WTC11 (cell line): Measurements from ENCODE around the gene DENND2C. TPM values are rescaled to one million over a fixed set of nuclear protein-coding genes. Genes with fewer than 3 reads are reported as not detected.

ENCODE experiments used
- ATAC-seq: fragments of 200-7000 bp; cut with Tn5 transposase; 2 replicates; pipeline ENCODE4 v1.10.0; 2021; ENCODE audit warnings: mild to moderate bottlenecking, moderate library complexity
- CTCF ChIA-PET: fragments of 300-600 bp; sonication (Branson Sonifier 250); formaldehyde crosslinking; loops from one replicate; lab custom pipeline; 2021; ENCODE audit warnings: antibody characterized with exemption; lab: Charles Lee
- POLR2A ChIA-PET: fragments of 350-600 bp; sonication (Branson Sonifier 250); formaldehyde crosslinking; loops from one replicate; lab custom pipeline; 2021; ENCODE audit warnings: antibody characterized with exemption; lab: Charles Lee
- DNase-seq: peaks from one replicate; pipeline ENCODE4 v3.0.0; 2021; ENCODE audit warnings: low spot score
- H3K27ac Mint-ChIP-seq: 2 replicates; pipeline ENCODE4 v1.8.0; 2021; ENCODE audit warnings: mixed read lengths
- H3K27me3 Mint-ChIP-seq: 2 replicates; pipeline ENCODE4 v1.8.0; 2021; ENCODE audit warnings: low read depth, mild to moderate bottlenecking, moderate library complexity, mixed read lengths
- H3K36me3 Mint-ChIP-seq: 2 replicates; pipeline ENCODE4 v1.8.0; 2021; ENCODE audit warnings: mixed read lengths
- H3K4me1 Mint-ChIP-seq: 2 replicates; pipeline ENCODE4 v1.8.0; 2022; ENCODE audit warnings: mixed read lengths
- H3K4me3 Mint-ChIP-seq: 2 replicates; pipeline ENCODE4 v1.8.0; 2021; ENCODE audit warnings: mild to moderate bottlenecking, moderate library complexity, mixed read lengths
- H3K9me3 Mint-ChIP-seq: 2 replicates; pipeline ENCODE4 v1.8.0; 2021; ENCODE audit warnings: mixed read lengths
- ATF1 ChIP-seq: sonication (generic); formaldehyde crosslinking; IDR thresholded peaks from 2 replicates; pipeline ENCODE4 v1.8.1; 2023; ENCODE audit warnings: mild to moderate bottlenecking, moderate library complexity, missing genetic modification reagents
- JAZF1 ChIP-seq: fragments of 250-450 bp; sonication (Bioruptor Pico); IDR thresholded peaks from 2 replicates; pipeline ENCODE4 v1.9.0; 2021; ENCODE audit warnings: moderate library complexity, mild to moderate bottlenecking, inconsistent platforms
- KAT7 ChIP-seq: sonication (generic); formaldehyde crosslinking; IDR thresholded peaks from 2 replicates; pipeline ENCODE4 v1.8.1; 2023; ENCODE audit warnings: missing genetic modification reagents, mild to moderate bottlenecking, borderline replicate concordance
- MYBL2 ChIP-seq: sonication (generic); formaldehyde crosslinking; IDR thresholded peaks from 2 replicates; pipeline ENCODE4 v1.8.1; 2023; ENCODE audit warnings: mild to moderate bottlenecking, moderate library complexity, missing genetic modification reagents
- OVOL2 ChIP-seq: fragments of 250-450 bp; sonication (Bioruptor Pico); IDR thresholded peaks from 2 replicates; pipeline ENCODE4 v1.9.0; 2021; ENCODE audit warnings: mild to moderate bottlenecking, borderline replicate concordance
- SMAD3 ChIP-seq: sonication (generic); formaldehyde crosslinking; IDR thresholded peaks from 2 replicates; pipeline ENCODE4 v1.8.0; 2022; ENCODE audit warnings: missing genetic modification reagents, mild to moderate bottlenecking, borderline replicate concordance
- ZNF263 ChIP-seq: sonication (generic); formaldehyde crosslinking; IDR thresholded peaks from 2 replicates; pipeline ENCODE4 v1.8.1; 2022; ENCODE audit warnings: low read depth, mild to moderate bottlenecking, moderate library complexity, missing genetic modification reagents
- ZNF416 ChIP-seq: fragments of 250-450 bp; sonication (Bioruptor Pico); IDR thresholded peaks from 2 replicates; pipeline ENCODE4 v1.9.0; 2021; ENCODE audit warnings: mild to moderate bottlenecking, inconsistent platforms
- total RNA-seq: library from RNA; stranded (reverse); gene quantifications from 3 replicates; pipeline ENCODE4 v1.2.3, GENCODE V29; 2021
- TF ChIP-seq, protein P1 (sequence below): sonication (generic); formaldehyde crosslinking; IDR thresholded peaks from 2 replicates; pipeline ENCODE4 v1.8.1; 2022; ENCODE audit warnings: low read depth, missing genetic modification reagents, borderline replicate concordance
- TF ChIP-seq, protein P2 (sequence below): sonication (generic); formaldehyde crosslinking; IDR thresholded peaks from 2 replicates; pipeline ENCODE4 v1.8.1; 2022; ENCODE audit warnings: low read depth, mild to moderate bottlenecking, moderate library complexity, missing genetic modification reagents, borderline replicate concordance
- TF ChIP-seq, protein P3 (sequence below): sonication (generic); formaldehyde crosslinking; conservative IDR thresholded peaks from 2 replicates; pipeline ENCODE4 v1.8.1; 2022; ENCODE audit warnings: mild to moderate bottlenecking, missing genetic modification reagents
- TF ChIP-seq, protein P4 (sequence below): sonication (generic); formaldehyde crosslinking; conservative IDR thresholded peaks from 2 replicates; pipeline ENCODE4 v1.8.1; 2023; ENCODE audit warnings: mild to moderate bottlenecking, low read depth, missing genetic modification reagents, moderate library complexity
- TF ChIP-seq, protein P5 (sequence below): sonication (generic); formaldehyde crosslinking; IDR thresholded peaks from 2 replicates; pipeline ENCODE4 v1.8.0; 2022; ENCODE audit warnings: missing genetic modification reagents
- TF ChIP-seq, protein P6 (sequence below): sonication (generic); formaldehyde crosslinking; IDR thresholded peaks from 2 replicates; pipeline ENCODE4 v1.8.1; 2023; ENCODE audit warnings: mild to moderate bottlenecking, missing genetic modification reagents, moderate library complexity
- TF ChIP-seq, protein P7 (sequence below): fragments of 250-450 bp; sonication (Bioruptor Pico); IDR thresholded peaks from 2 replicates; pipeline ENCODE4 v1.9.0; 2021; ENCODE audit warnings: mild to moderate bottlenecking, borderline replicate concordance
- TF ChIP-seq, protein P8 (sequence below): sonication (generic); formaldehyde crosslinking; IDR thresholded peaks from 2 replicates; pipeline ENCODE4 v1.8.0; 2022; ENCODE audit warnings: mild to moderate bottlenecking, missing genetic modification reagents

DENND2C gene
- total RNA-seq, 1 experiment from 2014 or later: 2.9 TPM

DNA sequence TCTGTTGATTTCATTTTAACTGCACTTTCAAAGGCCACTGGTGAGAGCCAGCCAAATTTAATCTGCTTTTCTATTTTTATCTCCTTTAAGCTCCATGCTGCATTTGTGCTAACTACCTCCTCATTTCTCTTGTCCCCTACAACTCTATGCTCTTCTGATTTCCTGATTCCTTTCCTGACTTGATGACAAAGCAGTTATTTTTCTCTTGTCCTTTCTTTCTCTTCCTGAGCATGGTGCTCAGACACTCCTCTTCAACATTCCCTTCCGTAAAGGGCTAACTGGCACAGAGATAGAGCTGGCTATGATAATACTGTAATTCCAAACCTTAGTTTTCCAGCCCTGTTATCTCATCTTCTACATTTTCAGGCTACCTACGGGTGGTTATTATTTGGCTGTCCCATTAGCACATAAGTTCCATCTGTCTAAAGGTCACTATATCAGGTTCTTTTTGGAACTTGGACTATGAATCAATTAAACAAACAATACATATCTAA, 81.6 kb downstream of the DENND2C start (continued):
- TF ChIP-seq, protein P1, sequence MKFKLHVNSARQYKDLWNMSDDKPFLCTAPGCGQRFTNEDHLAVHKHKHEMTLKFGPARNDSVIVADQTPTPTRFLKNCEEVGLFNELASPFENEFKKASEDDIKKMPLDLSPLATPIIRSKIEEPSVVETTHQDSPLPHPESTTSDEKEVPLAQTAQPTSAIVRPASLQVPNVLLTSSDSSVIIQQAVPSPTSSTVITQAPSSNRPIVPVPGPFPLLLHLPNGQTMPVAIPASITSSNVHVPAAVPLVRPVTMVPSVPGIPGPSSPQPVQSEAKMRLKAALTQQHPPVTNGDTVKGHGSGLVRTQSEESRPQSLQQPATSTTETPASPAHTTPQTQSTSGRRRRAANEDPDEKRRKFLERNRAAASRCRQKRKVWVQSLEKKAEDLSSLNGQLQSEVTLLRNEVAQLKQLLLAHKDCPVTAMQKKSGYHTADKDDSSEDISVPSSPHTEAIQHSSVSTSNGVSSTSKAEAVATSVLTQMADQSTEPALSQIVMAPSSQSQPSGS (CRISPR knock-in tag): no peak
- TF ChIP-seq, protein P2, sequence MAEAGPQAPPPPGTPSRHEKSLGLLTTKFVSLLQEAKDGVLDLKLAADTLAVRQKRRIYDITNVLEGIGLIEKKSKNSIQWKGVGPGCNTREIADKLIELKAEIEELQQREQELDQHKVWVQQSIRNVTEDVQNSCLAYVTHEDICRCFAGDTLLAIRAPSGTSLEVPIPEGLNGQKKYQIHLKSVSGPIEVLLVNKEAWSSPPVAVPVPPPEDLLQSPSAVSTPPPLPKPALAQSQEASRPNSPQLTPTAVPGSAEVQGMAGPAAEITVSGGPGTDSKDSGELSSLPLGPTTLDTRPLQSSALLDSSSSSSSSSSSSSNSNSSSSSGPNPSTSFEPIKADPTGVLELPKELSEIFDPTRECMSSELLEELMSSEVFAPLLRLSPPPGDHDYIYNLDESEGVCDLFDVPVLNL (CRISPR knock-in tag): no peak
- no peak for TF ChIP-seq JAZF1 (CRISPR knock-in tag)
- TF ChIP-seq ATF1 (CRISPR knock-in tag): no peak
- TF ChIP-seq, protein P3, sequence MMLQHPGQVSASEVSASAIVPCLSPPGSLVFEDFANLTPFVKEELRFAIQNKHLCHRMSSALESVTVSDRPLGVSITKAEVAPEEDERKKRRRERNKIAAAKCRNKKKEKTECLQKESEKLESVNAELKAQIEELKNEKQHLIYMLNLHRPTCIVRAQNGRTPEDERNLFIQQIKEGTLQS: no peak
- TF ChIP-seq, protein P4, sequence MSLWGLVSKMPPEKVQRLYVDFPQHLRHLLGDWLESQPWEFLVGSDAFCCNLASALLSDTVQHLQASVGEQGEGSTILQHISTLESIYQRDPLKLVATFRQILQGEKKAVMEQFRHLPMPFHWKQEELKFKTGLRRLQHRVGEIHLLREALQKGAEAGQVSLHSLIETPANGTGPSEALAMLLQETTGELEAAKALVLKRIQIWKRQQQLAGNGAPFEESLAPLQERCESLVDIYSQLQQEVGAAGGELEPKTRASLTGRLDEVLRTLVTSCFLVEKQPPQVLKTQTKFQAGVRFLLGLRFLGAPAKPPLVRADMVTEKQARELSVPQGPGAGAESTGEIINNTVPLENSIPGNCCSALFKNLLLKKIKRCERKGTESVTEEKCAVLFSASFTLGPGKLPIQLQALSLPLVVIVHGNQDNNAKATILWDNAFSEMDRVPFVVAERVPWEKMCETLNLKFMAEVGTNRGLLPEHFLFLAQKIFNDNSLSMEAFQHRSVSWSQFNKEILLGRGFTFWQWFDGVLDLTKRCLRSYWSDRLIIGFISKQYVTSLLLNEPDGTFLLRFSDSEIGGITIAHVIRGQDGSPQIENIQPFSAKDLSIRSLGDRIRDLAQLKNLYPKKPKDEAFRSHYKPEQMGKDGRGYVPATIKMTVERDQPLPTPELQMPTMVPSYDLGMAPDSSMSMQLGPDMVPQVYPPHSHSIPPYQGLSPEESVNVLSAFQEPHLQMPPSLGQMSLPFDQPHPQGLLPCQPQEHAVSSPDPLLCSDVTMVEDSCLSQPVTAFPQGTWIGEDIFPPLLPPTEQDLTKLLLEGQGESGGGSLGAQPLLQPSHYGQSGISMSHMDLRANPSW (CRISPR knock-in tag): no peak
- no peak for TF ChIP-seq SMAD3 (CRISPR knock-in tag)
- TF ChIP-seq ZNF416: no peak
- TF ChIP-seq, protein P5, sequence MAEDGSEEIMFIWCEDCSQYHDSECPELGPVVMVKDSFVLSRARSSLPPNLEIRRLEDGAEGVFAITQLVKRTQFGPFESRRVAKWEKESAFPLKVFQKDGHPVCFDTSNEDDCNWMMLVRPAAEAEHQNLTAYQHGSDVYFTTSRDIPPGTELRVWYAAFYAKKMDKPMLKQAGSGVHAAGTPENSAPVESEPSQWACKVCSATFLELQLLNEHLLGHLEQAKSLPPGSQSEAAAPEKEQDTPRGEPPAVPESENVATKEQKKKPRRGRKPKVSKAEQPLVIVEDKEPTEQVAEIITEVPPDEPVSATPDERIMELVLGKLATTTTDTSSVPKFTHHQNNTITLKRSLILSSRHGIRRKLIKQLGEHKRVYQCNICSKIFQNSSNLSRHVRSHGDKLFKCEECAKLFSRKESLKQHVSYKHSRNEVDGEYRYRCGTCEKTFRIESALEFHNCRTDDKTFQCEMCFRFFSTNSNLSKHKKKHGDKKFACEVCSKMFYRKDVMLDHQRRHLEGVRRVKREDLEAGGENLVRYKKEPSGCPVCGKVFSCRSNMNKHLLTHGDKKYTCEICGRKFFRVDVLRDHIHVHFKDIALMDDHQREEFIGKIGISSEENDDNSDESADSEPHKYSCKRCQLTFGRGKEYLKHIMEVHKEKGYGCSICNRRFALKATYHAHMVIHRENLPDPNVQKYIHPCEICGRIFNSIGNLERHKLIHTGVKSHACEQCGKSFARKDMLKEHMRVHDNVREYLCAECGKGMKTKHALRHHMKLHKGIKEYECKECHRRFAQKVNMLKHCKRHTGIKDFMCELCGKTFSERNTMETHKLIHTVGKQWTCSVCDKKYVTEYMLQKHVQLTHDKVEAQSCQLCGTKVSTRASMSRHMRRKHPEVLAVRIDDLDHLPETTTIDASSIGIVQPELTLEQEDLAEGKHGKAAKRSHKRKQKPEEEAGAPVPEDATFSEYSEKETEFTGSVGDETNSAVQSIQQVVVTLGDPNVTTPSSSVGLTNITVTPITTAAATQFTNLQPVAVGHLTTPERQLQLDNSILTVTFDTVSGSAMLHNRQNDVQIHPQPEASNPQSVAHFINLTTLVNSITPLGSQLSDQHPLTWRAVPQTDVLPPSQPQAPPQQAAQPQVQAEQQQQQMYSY (CRISPR knock-in tag): no peak

DNA sequence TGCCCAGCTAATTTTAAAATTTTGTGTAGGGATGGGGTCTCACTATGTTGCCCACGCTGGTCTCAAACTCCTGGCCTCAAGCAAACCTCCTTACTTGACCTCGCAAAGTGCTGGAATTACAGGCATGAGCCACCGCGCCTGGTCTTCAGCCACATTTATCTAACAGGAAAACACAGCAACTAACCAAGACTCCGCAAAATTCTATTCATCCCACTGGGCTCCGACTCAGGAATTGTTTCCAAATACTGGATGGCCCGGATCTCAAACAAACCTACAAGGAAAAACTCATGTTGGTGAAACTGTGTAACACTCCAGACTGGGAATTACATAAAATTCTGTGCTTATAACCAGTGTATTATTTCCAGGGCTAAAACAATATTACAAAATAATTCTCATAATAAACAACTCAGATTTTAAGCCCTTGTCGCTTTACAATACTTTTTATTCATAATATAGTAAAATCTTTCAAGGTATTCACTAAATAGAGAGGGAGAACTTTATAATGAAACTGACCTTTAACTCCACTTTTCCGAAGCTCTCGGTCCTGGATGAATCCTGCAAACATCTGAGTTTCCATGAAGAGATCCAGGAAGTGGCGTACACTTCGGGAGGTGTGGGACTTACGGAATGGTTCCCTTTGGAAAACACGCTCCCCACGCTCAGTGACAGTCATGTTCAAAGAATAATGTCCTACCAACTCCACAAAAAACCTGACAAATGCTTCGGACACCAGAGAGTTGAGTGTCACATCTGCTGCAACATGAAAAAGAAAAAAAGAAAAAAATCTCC, 82.5 kb downstream of the DENND2C start:
- Mint-ChIP-seq H3K4me1 (peaks cover 2% of the 10 kb centered on the region), H3K27me3 (peaks cover 15% of the 10 kb centered on the region), H3K9me3 (peaks cover 1% of the 10 kb centered on the region; the same call in 1 of the 2 replicates), H3K27ac (no peak overlapping the region), H3K4me3 (no peak overlapping the region), H3K36me3 (no peaks in the 10 kb centered on the region)
- POLR2A ChIA-PET: no interaction called here
- CTCF ChIA-PET: no interaction called here
- DNase-seq (no peak), ATAC-seq (no peak)
- TF ChIP-seq, protein P6, sequence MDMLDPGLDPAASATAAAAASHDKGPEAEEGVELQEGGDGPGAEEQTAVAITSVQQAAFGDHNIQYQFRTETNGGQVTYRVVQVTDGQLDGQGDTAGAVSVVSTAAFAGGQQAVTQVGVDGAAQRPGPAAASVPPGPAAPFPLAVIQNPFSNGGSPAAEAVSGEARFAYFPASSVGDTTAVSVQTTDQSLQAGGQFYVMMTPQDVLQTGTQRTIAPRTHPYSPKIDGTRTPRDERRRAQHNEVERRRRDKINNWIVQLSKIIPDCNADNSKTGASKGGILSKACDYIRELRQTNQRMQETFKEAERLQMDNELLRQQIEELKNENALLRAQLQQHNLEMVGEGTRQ: no peak
- TF ChIP-seq MYBL2 (no peak), ZNF263 (CRISPR knock-in tag) (no peak), OVOL2 (CRISPR knock-in tag) (no peak), KAT7 (CRISPR knock-in tag) (no peak)
- TF ChIP-seq, protein P7, sequence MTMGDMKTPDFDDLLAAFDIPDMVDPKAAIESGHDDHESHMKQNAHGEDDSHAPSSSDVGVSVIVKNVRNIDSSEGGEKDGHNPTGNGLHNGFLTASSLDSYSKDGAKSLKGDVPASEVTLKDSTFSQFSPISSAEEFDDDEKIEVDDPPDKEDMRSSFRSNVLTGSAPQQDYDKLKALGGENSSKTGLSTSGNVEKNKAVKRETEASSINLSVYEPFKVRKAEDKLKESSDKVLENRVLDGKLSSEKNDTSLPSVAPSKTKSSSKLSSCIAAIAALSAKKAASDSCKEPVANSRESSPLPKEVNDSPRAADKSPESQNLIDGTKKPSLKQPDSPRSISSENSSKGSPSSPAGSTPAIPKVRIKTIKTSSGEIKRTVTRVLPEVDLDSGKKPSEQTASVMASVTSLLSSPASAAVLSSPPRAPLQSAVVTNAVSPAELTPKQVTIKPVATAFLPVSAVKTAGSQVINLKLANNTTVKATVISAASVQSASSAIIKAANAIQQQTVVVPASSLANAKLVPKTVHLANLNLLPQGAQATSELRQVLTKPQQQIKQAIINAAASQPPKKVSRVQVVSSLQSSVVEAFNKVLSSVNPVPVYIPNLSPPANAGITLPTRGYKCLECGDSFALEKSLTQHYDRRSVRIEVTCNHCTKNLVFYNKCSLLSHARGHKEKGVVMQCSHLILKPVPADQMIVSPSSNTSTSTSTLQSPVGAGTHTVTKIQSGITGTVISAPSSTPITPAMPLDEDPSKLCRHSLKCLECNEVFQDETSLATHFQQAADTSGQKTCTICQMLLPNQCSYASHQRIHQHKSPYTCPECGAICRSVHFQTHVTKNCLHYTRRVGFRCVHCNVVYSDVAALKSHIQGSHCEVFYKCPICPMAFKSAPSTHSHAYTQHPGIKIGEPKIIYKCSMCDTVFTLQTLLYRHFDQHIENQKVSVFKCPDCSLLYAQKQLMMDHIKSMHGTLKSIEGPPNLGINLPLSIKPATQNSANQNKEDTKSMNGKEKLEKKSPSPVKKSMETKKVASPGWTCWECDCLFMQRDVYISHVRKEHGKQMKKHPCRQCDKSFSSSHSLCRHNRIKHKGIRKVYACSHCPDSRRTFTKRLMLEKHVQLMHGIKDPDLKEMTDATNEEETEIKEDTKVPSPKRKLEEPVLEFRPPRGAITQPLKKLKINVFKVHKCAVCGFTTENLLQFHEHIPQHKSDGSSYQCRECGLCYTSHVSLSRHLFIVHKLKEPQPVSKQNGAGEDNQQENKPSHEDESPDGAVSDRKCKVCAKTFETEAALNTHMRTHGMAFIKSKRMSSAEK (CRISPR knock-in tag): no peak
- TF ChIP-seq, protein P8, sequence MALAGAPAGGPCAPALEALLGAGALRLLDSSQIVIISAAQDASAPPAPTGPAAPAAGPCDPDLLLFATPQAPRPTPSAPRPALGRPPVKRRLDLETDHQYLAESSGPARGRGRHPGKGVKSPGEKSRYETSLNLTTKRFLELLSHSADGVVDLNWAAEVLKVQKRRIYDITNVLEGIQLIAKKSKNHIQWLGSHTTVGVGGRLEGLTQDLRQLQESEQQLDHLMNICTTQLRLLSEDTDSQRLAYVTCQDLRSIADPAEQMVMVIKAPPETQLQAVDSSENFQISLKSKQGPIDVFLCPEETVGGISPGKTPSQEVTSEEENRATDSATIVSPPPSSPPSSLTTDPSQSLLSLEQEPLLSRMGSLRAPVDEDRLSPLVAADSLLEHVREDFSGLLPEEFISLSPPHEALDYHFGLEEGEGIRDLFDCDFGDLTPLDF (CRISPR knock-in tag): no peak
